Measurements from ENCODE around the gene CCDC158.

CCDC158 gene

GRCh38 chr4:76326515-76326914 lies 94.4 kb downstream of the CCDC158 start:
- Histone ChIP-seq H2AFZ (ENCODE audit: low read length) (no peak overlapping the region), H3K9ac (ENCODE audit: low read depth, low read length, poor library complexity) (no peak overlapping the region), H4K8ac (ENCODE audit: low read depth, low read length) (no peak overlapping the region), H2AK5ac (ENCODE audit: low read depth, low read length) (no peak overlapping the region), H3K9me3 (replicated peaks in 1 of 2; ENCODE audit: control insufficient read depth in 2 of 2, insufficient read depth in 1 of 2, low read depth in 1 of 2, low read length in 2 of 2) (peaks cover 2 to 12% of the 10 kb centered on the region in 2 donors), H3K4me2 (ENCODE audit: insufficient read depth, low read length, poor library complexity, severe bottlenecking) (no peak overlapping the region), H3K27me3 (ENCODE audit: control insufficient read depth in 3 of 3, insufficient read depth in 3 of 3, low read depth in 1 of 3, low read length in 3 of 3) (peaks cover 0 to 5% (median 0%) of the 10 kb centered on the region in 3 experiments), H3K36me3 (replicated peaks in 1 of 2; ENCODE audit: control insufficient read depth in 2 of 2, insufficient read depth in 2 of 2, low read length in 2 of 2) (no peaks in the 10 kb centered on the region), H3K4me1 (ENCODE audit: control insufficient read depth in 2 of 2, insufficient read depth in 1 of 2, low read depth in 1 of 2, low read length in 2 of 2) (no peaks in the 10 kb centered on the region), H2BK12ac (ENCODE audit: low read length) (no peak overlapping the region), H2BK15ac (ENCODE audit: low read length) (no peak overlapping the region), H4K91ac (ENCODE audit: low read depth, low read length, poor library complexity) (no peak overlapping the region), H3K18ac (ENCODE audit: low read length) (no peak overlapping the region), H3K4ac (ENCODE audit: low read length) (no peak overlapping the region), H2BK120ac (ENCODE audit: low read depth, low read length) (no peak overlapping the region), H3K79me1 (ENCODE audit: low read depth, low read length) (peaks cover 2% of the 10 kb centered on the region), H3K4me3 (ENCODE audit: low read length in 2 of 2) (no peak overlapping the region), H3K23ac (ENCODE audit: low read depth, low read length, poor library complexity) (no peak overlapping the region), H2BK5ac (ENCODE audit: low read length) (no peak overlapping the region), H3K27ac (replicated peaks; ENCODE audit: low read length) (no peak overlapping the region), H3K14ac (ENCODE audit: low read length) (no peak overlapping the region)
- no peak for DNase-seq (ENCODE audit: low spot score)

DNA sequence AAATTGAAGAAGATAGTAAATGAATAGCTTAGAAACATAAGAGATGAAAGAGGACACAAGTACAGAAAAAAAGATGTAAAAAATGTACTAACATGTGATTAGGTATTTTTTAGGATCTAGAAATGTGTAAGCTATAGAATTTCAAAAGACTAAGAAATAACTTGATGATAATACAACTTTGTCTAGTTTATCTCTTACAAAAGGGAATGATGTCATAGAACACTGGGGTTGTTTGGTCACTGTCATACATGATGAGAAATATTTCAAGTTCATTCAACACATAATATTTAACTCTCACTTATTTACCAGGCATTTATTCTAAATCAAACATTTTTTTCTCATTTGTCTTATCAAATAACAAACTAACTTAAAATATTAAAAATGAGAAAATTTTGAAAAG lies 95.9 kb downstream of the CCDC158 start:
- Histone ChIP-seq H3K18ac (ENCODE audit: low read length) (no peak overlapping the region), H2AK5ac (ENCODE audit: low read depth, low read length) (no peak overlapping the region), H3K36me3 (replicated peaks in 1 of 2; ENCODE audit: control insufficient read depth in 2 of 2, insufficient read depth in 2 of 2, low read length in 2 of 2) (no peaks in the 10 kb centered on the region), H3K4ac (ENCODE audit: low read length) (no peak overlapping the region), H4K8ac (ENCODE audit: low read depth, low read length) (no peak overlapping the region), H2BK12ac (ENCODE audit: low read length) (no peak overlapping the region), H2AFZ (ENCODE audit: low read length) (no peak overlapping the region), H2BK5ac (ENCODE audit: low read length) (no peak overlapping the region), H3K14ac (ENCODE audit: low read length) (no peak overlapping the region), H3K4me2 (ENCODE audit: insufficient read depth, low read length, poor library complexity, severe bottlenecking) (no peak overlapping the region), H3K27me3 (ENCODE audit: control insufficient read depth in 3 of 3, insufficient read depth in 3 of 3, low read depth in 1 of 3, low read length in 3 of 3) (peaks cover 0 to 5% (median 0%) of the 10 kb centered on the region in 3 experiments), H3K9ac (ENCODE audit: low read depth, low read length, poor library complexity) (no peak overlapping the region), H3K23ac (ENCODE audit: low read depth, low read length, poor library complexity) (no peak overlapping the region), H2BK120ac (ENCODE audit: low read depth, low read length) (no peak overlapping the region), H3K4me1 (ENCODE audit: control insufficient read depth in 2 of 2, insufficient read depth in 1 of 2, low read depth in 1 of 2, low read length in 2 of 2) (no peaks in the 10 kb centered on the region), H4K91ac (ENCODE audit: low read depth, low read length, poor library complexity) (no peak overlapping the region), H3K4me3 (ENCODE audit: low read length in 2 of 2) (no peak overlapping the region), H3K79me1 (ENCODE audit: low read depth, low read length) (peaks cover 2% of the 10 kb centered on the region), H3K9me3 (replicated peaks in 1 of 2; ENCODE audit: control insufficient read depth in 2 of 2, insufficient read depth in 1 of 2, low read depth in 1 of 2, low read length in 2 of 2) (peaks cover 2 to 12% of the 10 kb centered on the region in 2 donors), H2BK15ac (ENCODE audit: low read length) (no peak overlapping the region), H3K27ac (replicated peaks; ENCODE audit: low read length) (no peak overlapping the region)
- no peak for DNase-seq (ENCODE audit: low spot score)

DNA sequence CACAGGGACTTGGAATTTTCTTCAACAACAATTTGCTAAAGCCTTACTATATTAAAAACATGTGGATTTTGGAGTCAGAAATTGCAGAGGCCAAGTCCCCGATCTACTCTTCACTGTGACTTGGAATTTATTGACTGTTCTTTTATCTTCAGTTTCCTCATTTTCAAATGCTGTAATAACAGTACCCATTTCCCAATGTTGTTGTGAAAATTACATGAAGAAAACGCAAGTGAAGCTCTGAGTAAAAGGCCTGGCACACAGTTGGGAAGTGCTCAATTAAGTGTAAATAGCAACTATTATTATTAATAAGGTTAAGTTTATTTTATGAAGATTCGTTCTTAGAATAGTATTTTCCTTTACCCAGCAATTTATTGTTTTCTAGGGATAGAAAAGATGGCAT lies 98.7 kb downstream of the CCDC158 start:
- H3K18ac ChIP-seq (ENCODE audit: low read length) = no peak overlapping the region
- H3K14ac ChIP-seq (ENCODE audit: low read length) = no peak overlapping the region
- peaks cover 2% of the 10 kb centered on the region for H3K79me1 ChIP-seq (ENCODE audit: low read depth, low read length)
- no peak overlapping the region for H2BK120ac ChIP-seq (ENCODE audit: low read depth, low read length)
- H2AK5ac ChIP-seq (ENCODE audit: low read depth, low read length) = no peak overlapping the region
- H2BK12ac ChIP-seq (ENCODE audit: low read length) = no peak overlapping the region
- no peaks in the 10 kb centered on the region for H3K4me1 ChIP-seq (ENCODE audit: control insufficient read depth in 2 of 2, insufficient read depth in 1 of 2, low read depth in 1 of 2, low read length in 2 of 2)
- H3K9ac ChIP-seq (ENCODE audit: low read depth, low read length, poor library complexity) = no peak overlapping the region
- H3K4me2 ChIP-seq (ENCODE audit: insufficient read depth, low read length, poor library complexity, severe bottlenecking) = no peak overlapping the region
- peaks cover 3 to 12% of the 10 kb centered on the region in 2 donors for H3K9me3 ChIP-seq (replicated peaks in 1 of 2; ENCODE audit: control insufficient read depth in 2 of 2, insufficient read depth in 1 of 2, low read depth in 1 of 2, low read length in 2 of 2)
- no peak overlapping the region for H2BK5ac ChIP-seq (ENCODE audit: low read length)
- no peak for DNase-seq (ENCODE audit: low spot score)
- no peak overlapping the region for H4K8ac ChIP-seq (ENCODE audit: low read depth, low read length)
- no CpG with 5 or more reads among the region's 3 CpGs for WGBS, 2 donors (ENCODE audit: extremely low coverage in 2 of 2, insufficient read length in 2 of 2, insufficient replicate concordance in 1 of 2)
- H3K27ac ChIP-seq (replicated peaks; ENCODE audit: low read length) = no peak overlapping the region
- no peaks in the 10 kb centered on the region for H3K36me3 ChIP-seq (replicated peaks in 1 of 2; ENCODE audit: control insufficient read depth in 2 of 2, insufficient read depth in 2 of 2, low read length in 2 of 2)
- H2AFZ ChIP-seq (ENCODE audit: low read length) = no peak overlapping the region
- no peak overlapping the region for H2BK15ac ChIP-seq (ENCODE audit: low read length)
- no peak overlapping the region for H3K23ac ChIP-seq (ENCODE audit: low read depth, low read length, poor library complexity)
- peaks cover 0 to 5% (median 0%) of the 10 kb centered on the region in 3 experiments for H3K27me3 ChIP-seq (ENCODE audit: control insufficient read depth in 3 of 3, insufficient read depth in 3 of 3, low read depth in 1 of 3, low read length in 3 of 3)
- H3K4me3 ChIP-seq (ENCODE audit: low read length in 2 of 2) = no peak overlapping the region
- H3K4ac ChIP-seq (ENCODE audit: low read length) = no peak overlapping the region
- H4K91ac ChIP-seq (ENCODE audit: low read depth, low read length, poor library complexity) = no peak overlapping the region

GRCh38 chr4:76316131-76316530 lies 104.8 kb downstream of the CCDC158 start:
- H4K8ac ChIP-seq (ENCODE audit: low read depth, low read length) = no peak overlapping the region
- peaks cover 0 to 2% of the 10 kb centered on the region in 2 donors for H3K4me1 ChIP-seq (ENCODE audit: control insufficient read depth in 2 of 2, insufficient read depth in 1 of 2, low read depth in 1 of 2, low read length in 2 of 2)
- no peak overlapping the region for H3K23ac ChIP-seq (ENCODE audit: low read depth, low read length, poor library complexity)
- no peak overlapping the region for H3K4me3 ChIP-seq (ENCODE audit: low read length in 2 of 2)
- no peak overlapping the region for H2BK5ac ChIP-seq (ENCODE audit: low read length)
- no CpG with 5 or more reads among the region's 1 CpG for WGBS, 2 donors (ENCODE audit: extremely low coverage in 2 of 2, insufficient read length in 2 of 2, insufficient replicate concordance in 1 of 2)
- no peak overlapping the region for H2AFZ ChIP-seq (ENCODE audit: low read length)
- no peak overlapping the region for H2BK15ac ChIP-seq (ENCODE audit: low read length)
- no peak overlapping the region for H3K9ac ChIP-seq (ENCODE audit: low read depth, low read length, poor library complexity)
- H3K9me3 ChIP-seq (replicated peaks in 1 of 2; ENCODE audit: control insufficient read depth in 2 of 2, insufficient read depth in 1 of 2, low read depth in 1 of 2, low read length in 2 of 2) = peaks cover 4 to 8% of the 10 kb centered on the region in 2 donors
- no peak for DNase-seq (ENCODE audit: low spot score)
- no peak overlapping the region for H4K91ac ChIP-seq (ENCODE audit: low read depth, low read length, poor library complexity)
- no peak overlapping the region for H3K27ac ChIP-seq (replicated peaks; ENCODE audit: low read length)
- no peak overlapping the region for H3K4me2 ChIP-seq (ENCODE audit: insufficient read depth, low read length, poor library complexity, severe bottlenecking)
- H3K36me3 ChIP-seq (replicated peaks in 1 of 2; ENCODE audit: control insufficient read depth in 2 of 2, insufficient read depth in 2 of 2, low read length in 2 of 2) = no peaks in the 10 kb centered on the region
- H2BK120ac ChIP-seq (ENCODE audit: low read depth, low read length) = no peak overlapping the region
- no peak overlapping the region for H3K14ac ChIP-seq (ENCODE audit: low read length)
- no peak overlapping the region for H2BK12ac ChIP-seq (ENCODE audit: low read length)
- H3K18ac ChIP-seq (ENCODE audit: low read length) = no peak overlapping the region
- no peak overlapping the region for H3K4ac ChIP-seq (ENCODE audit: low read length)
- H3K79me1 ChIP-seq (ENCODE audit: low read depth, low read length) = no peaks in the 10 kb centered on the region
- H3K27me3 ChIP-seq (ENCODE audit: control insufficient read depth in 3 of 3, insufficient read depth in 3 of 3, low read depth in 1 of 3, low read length in 3 of 3) = peaks cover 0 to 14% (median 0%) of the 10 kb centered on the region in 3 experiments
- no peak overlapping the region for H2AK5ac ChIP-seq (ENCODE audit: low read depth, low read length)
